AG04449 (cell line): ENCODE measurements around the gene ZNF501.

Source experiments
- CTCF ChIA-PET: fragments of 350-600 bp; formaldehyde crosslinking; extraction: SDS; loops from one replicate; lab custom pipeline; 2021; ENCODE audit warnings: antibody characterized with exemption; lab: Yijun Ruan, JAX
- POLR2A ChIA-PET: fragments of 400-600, 350-600 bp; formaldehyde crosslinking; extraction: SDS; loops from one replicate; lab custom pipeline; 2020; ENCODE audit warnings: antibody characterized with exemption, inconsistent platforms; lab: Yijun Ruan, JAX
- DNase-seq: peaks from one replicate; pipeline ENCODE4 v3.0.0-alpha.2; 2010; ENCODE audit warnings: low read depth, low spot score
- H3K4me3 ChIP-seq: 2 replicates; pipeline ENCODE4 v1.5.1; 2011; ENCODE audit warnings: low read depth, mild to moderate bottlenecking, control low read depth, low read length
- TF ChIP-seq, protein P1 (sequence below): IDR thresholded peaks from one replicate; pipeline ENCODE4 v1.5.1; 2011; ENCODE audit warnings: mild to moderate bottlenecking, moderate library complexity, low read length, control low read depth, inconsistent platforms; ENCODE audit not compliant: insufficient read depth; ENCODE audit errors: missing control alignments

ZNF501 gene

DNA sequence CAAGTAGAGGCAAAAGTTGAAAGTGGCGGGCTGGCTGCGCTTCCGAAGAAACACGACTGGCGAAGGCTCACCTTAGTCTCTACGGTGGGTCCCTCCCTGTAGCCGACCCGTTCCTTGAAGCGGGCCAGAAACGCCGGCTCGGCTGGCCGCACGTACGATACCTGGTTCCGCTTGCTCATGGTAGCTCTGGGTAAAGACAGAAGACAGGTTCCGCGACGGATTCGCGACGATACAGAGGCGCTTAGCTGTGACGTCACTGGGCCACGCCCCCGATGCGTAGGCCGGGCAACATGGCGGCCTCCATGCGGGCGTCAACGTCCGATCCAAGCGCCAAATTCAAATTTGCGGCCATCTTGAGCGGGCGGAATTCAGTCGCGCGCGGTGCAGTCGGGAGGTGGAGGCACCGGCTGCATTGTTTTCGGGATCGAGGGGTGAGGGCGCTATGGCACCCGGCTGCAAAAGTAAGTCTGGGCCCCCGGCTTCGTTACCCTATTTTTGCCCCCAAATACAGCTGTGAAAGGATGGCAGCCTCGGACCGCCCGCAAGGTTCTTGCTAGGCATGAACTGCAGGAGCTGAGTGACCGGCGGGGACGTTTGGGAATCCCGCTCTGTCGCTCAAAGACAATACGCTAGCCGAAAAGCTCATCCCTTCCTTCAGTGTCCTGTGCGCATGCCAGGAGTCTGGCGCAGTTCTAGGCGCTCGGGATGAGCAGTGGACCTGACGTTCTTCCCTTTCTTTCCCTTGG is 32.2 kb downstream of the ZNF501 start, which contains the start of the genes KIAA1143 and KIF15:
Gene KIAA1143, minus strand, starts transcription at position 196 of the 746 bp plus-strand sequence. Its CDS starts 17 bp downstream, at position 179.
Gene KIF15, plus strand, starts transcription at position 371 of the 746 bp plus-strand sequence. Its CDS starts 72 bp downstream, at position 443.
- peak within 1 kb of the TSS; percentile 91 for H3K4me3 ChIP-seq
- CTCF ChIA-PET = interaction anchor here (0.8 to 2.5 kb wide), 3 partner anchors 11 to 231 kb away, joined by 3 to 12 read pairs (median 5); no protein-coding TSS in a partner anchor
- peak; percentile 53 for DNase-seq
- TF ChIP-seq, protein P1, sequence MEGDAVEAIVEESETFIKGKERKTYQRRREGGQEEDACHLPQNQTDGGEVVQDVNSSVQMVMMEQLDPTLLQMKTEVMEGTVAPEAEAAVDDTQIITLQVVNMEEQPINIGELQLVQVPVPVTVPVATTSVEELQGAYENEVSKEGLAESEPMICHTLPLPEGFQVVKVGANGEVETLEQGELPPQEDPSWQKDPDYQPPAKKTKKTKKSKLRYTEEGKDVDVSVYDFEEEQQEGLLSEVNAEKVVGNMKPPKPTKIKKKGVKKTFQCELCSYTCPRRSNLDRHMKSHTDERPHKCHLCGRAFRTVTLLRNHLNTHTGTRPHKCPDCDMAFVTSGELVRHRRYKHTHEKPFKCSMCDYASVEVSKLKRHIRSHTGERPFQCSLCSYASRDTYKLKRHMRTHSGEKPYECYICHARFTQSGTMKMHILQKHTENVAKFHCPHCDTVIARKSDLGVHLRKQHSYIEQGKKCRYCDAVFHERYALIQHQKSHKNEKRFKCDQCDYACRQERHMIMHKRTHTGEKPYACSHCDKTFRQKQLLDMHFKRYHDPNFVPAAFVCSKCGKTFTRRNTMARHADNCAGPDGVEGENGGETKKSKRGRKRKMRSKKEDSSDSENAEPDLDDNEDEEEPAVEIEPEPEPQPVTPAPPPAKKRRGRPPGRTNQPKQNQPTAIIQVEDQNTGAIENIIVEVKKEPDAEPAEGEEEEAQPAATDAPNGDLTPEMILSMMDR = no peak
- POLR2A ChIA-PET = interaction anchor here (0.6 to 1.8 kb wide), 4 partner anchors 26 to 658 kb away, joined by 3 to 4 read pairs (median 3); partner anchors contain the start of gene ZNF502

DNA sequence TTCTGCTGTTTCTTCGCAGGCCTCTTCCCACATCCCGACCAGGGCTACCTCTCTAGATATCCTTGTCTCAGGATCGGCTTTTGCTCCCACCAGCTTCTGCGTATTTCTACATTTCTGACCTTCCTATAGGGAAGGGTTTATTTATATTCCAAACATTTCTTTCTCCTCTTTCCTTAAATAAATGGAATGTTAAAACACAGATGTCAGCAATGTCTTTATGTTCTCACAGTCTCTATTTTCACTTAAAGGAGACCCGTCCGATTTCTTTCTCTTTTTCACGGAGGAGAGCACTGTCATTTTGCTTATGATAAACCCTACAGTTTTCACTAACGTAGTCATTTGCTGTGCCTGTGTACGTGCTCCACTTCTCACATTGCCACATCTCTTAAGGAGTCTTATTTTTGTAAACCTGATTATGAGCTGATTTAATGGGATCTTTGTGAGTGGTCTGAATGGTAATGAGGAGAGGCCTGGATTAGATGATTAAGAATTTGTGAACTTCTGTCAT is 32.8 kb downstream of the ZNF501 start:
- ChIA-PET POLR2A (interaction anchor here (0.6 to 1.8 kb wide), 3 partner anchors 50 to 132 kb away, joined by 3 to 4 read pairs (median 3); partner anchors contain the start of gene ZNF502), CTCF (interaction anchor here (0.7 to 2.5 kb wide), 5 partner anchors 11 to 231 kb away, joined by 3 to 12 read pairs (median 3); no protein-coding TSS in a partner anchor)
- DNase-seq = no peak
- H3K4me3 ChIP-seq = peak overlapping the region; percentile 91
- TF ChIP-seq, protein P1 = no peak

DNA sequence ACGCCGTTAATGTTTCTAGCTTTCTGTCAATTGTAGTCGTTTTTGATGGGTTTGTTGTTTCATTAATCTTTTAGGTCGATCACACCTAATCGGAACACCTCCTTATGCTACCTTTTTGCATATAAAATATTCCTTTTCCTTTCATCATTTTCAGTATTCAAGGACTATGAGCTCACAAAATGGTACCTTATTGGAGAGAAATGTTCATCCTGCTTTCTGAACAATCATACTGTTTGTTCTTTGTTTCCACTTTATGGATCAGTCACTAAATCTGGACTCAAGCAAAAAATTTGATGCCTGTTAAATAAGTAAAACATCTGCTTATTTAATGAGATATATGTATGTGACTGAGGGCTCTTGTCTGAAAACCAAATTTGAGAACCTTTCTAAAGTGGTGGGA is 33.3 kb downstream of the ZNF501 start:
- POLR2A ChIA-PET = interaction anchor here (0.6 kb wide), 1 partner anchor 74 kb away, joined by 3 read pairs; no protein-coding TSS in a partner anchor
- TF ChIP-seq, protein P1 = no peak
- CTCF ChIA-PET = interaction anchor here (0.7 to 2.5 kb wide), 4 partner anchors 10 to 229 kb away, joined by 3 to 12 read pairs (median 4); no protein-coding TSS in a partner anchor
- DNase-seq = no peak
- peak overlapping the region; percentile 91 for H3K4me3 ChIP-seq

DNA sequence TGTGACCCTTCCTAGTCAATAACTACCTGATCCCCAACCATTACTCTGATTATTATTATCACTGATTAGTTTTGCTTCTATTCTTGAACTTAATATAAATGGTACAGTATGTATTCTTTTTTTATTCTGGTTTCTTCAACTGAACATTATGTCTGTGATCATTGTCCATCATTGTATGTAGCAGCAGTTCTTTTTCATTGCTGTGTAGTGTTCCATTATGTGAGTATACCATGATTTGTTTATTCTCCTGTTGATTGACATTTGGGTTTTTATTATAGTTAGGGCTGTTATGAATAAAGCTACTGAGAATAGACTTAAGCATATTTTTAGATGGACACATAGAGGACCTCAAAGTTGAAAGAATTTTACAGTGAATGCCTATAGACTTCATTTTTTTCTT is 34.8 kb downstream of the ZNF501 start:
- TF ChIP-seq, protein P1 = no peak
- CTCF ChIA-PET = no interaction called here
- POLR2A ChIA-PET = no interaction called here
- no peak overlapping the region for H3K4me3 ChIP-seq
- no peak for DNase-seq

DNA sequence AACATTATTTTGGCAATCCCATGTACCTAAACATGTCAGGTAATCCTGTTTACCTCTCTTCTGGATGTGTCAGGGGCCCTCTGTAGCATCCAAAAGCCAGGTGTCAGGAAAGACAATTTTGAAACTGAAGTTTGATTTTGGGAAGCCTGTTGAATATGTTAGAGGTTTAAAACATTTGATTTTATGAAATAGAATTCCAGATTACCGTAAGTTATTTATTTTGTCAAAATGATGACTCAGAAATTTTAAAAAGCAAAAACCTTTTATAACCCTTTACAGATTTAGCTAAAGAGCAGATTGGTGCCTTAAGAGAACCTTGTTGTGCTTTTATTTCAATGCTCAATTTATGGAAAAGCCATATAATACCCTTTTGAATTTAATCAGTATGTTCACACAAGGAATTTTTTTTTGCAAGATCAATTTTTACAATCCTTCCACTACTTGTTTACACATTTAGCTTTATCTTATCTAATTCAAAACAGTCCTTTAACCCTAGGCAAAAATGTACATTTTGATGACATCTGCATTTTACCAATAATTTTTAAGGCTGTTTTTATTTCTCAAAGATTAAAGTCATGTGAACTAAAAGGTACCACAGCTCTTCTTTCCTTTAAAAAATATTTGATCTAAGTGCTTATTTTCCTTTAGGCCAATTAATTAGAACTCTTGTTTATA is 42.1 kb downstream of the ZNF501 start:
- DNase-seq = no peak
- ChIA-PET POLR2A (no interaction called here), CTCF (no interaction called here)
- TF ChIP-seq, protein P1 = no peak
- no peak overlapping the region for H3K4me3 ChIP-seq
